Keratinocyte (primary cell): Measurements from ENCODE around the gene EEF1AKMT1.

Experiments used
- EZH2 ChIP-seq: IDR thresholded peaks from one replicate; pipeline ENCODE4 v1.6.1; 2012; ENCODE audit warnings: inconsistent platforms, mild to moderate bottlenecking, low read length, moderate library complexity
- TF ChIP-seq, protein P1 (sequence below), 3 experiments: IDR thresholded peaks in 1 of 3; conservative IDR thresholded peaks in 1 of 3; optimal IDR thresholded peaks in 1 of 3; 2 replicates in 2 of 3; 3 replicates in 1 of 3; pipeline versions ENCODE3 to v1.5.1; 2011; ENCODE audit warnings: low read length in 3 of 3, mild to moderate bottlenecking in 3 of 3, moderate library complexity in 2 of 3, control low read depth in 1 of 3, inconsistent platforms in 1 of 3; ENCODE audit not compliant: insufficient read depth in 2 of 3; ENCODE audit errors: extremely low read depth in 1 of 3

DNA sequence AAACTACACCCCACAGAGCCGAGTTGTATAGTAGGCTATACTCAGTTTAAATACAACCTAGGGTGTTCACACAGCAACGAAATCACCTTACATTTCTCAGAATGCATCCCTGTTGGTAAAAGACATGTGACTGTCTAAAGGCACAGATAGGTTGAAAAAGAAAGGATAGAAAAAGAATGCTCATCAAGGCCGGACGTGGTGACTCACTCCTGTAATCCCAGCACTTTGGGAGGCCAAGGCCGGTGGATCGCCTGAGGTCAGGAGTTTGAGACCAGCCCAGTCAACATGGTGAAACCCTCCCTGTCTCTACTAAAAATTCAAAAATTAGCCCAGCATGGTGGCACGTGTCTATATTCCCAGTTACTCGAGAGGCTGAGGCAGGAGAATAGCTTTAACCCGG lies 74.0 kb downstream of the EEF1AKMT1 start:
- TF ChIP-seq, protein P1, sequence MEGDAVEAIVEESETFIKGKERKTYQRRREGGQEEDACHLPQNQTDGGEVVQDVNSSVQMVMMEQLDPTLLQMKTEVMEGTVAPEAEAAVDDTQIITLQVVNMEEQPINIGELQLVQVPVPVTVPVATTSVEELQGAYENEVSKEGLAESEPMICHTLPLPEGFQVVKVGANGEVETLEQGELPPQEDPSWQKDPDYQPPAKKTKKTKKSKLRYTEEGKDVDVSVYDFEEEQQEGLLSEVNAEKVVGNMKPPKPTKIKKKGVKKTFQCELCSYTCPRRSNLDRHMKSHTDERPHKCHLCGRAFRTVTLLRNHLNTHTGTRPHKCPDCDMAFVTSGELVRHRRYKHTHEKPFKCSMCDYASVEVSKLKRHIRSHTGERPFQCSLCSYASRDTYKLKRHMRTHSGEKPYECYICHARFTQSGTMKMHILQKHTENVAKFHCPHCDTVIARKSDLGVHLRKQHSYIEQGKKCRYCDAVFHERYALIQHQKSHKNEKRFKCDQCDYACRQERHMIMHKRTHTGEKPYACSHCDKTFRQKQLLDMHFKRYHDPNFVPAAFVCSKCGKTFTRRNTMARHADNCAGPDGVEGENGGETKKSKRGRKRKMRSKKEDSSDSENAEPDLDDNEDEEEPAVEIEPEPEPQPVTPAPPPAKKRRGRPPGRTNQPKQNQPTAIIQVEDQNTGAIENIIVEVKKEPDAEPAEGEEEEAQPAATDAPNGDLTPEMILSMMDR (optimal IDR thresholded peaks at IDR 0.05 in 1 of 3, IDR thresholded peaks at IDR 0.05 in 1 of 3, conservative IDR thresholded peaks at IDR 0.05 in 1 of 3; ENCODE audit: extremely low read depth in 1 of 3, insufficient read depth in 2 of 3, low read length in 3 of 3): no peak
- no peak for TF ChIP-seq EZH2
